NCI-H146 (cell line): ENCODE data around the gene CC2D1B.

Experiments used
- DNase-seq: peaks from one replicate; lab custom pipeline; 2025; lab: John Stamatoyannopoulos, UW

The CC2D1B gene

DNA sequence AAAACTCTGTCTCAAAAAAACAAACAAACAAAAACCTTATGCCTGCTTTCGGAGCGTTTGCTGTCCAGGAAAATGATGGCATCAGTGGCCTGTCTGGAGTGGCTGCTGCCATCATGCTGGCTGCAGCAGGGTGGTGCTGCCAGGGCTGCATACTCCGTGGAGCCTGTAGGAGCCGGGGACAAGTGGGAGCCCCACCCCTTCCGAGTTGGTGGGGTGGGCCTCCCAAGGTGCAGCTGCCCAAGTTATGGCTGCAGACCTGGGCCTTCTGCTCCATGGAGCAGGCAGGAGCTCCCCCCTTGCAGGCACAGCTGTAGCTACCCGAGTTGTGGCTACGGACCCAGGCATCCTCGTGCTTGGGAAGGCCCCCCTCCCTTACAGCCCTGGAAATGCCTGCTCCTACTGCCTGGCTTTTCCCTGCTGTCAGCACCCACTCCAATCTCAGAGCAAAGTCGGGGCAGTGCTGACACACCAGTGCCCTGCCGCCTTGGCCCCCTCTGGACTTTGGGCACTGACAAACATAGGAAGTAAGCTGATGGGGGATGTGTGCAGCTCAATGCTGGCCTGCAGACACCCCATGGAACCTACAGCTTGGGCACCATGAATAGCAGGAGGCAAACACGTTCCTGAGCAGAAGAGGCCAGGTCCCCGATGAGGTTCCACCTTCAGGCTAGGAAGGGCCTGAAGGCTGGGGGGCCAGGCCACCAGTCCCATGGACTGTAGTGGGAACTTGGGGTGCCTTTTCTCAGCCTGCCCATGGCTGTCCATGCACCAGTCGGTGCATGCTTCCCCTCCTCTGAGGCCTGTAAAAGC is 60.4 kb downstream of the CC2D1B start:
- DNase-seq, result no peak
